Astrocyte of the spinal cord (primary cell): ENCODE results near the gene ZNF45.

Experiments
- DNase-seq: peaks from one replicate; pipeline ENCODE4 v3.0.0; 2011; ENCODE audit warnings: low read depth, low spot score
- H3K4me3 ChIP-seq: 2 replicates; pipeline ENCODE4 v1.5.1; 2011; ENCODE audit warnings: low read depth, mild to moderate bottlenecking, low read length, moderate library complexity
- CTCF ChIP-seq: IDR thresholded peaks from 2 replicates; pipeline ENCODE4 v1.5.1; 2012; ENCODE audit warnings: low read depth, mild to moderate bottlenecking, low read length, inconsistent platforms
- in situ Hi-C: cut with HindIII; loops from 2 replicates; pipeline ENCODE4 v1.10.0; 2017; ENCODE audit warnings: low sequenced_read_pairs

ZNF45 gene

DNA sequence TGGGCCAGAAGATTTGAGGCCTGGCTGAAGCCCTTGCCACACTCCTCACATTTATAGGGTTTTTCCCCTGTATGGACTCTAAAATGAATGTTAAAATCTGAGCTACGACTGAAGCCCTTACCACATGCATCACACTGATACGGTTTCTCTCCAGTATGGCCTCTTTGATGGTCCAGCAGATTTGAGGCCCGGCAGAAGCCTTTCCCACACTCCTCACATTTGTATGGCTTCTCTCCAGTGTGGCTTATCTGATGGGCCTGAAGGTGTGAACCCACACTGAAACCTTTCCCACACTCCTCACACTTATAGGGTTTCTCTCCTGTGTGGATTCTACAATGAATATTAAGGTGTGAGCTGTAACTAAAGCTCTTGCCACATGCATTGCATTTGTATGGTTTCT lies 21.0 kb downstream of the ZNF45 start:
- no peak overlapping the region for H3K4me3 ChIP-seq
- DNase-seq: no peak
- TF ChIP-seq CTCF: no peak
- in situ Hi-C loops: no loop called here

DNA sequence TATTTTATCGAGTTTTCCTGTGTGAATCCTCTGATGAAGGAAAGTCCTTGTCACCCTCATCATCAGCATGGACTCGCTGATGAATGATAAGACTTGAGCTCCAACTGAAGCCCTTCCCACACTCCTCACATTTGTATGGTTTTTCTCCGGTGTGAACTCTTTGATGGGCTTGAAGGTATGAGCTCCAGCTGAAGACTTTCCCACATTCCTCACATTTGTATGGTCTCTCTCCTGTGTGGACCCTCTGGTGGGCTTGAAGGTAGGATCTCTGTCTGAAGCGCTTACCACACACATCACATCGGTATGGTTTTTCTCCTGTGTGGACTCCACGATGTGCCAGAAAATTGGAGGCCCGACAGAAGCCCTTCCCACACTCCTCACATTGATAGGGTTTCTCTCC lies 21.7 kb downstream of the ZNF45 start:
- TF ChIP-seq CTCF: no peak
- in situ Hi-C loops: no loop called here
- DNase-seq: no peak
- H3K4me3 ChIP-seq: no peak overlapping the region

- H3K4me3 ChIP-seq: no peak overlapping the region
- in situ Hi-C loops: no loop called here
- DNase-seq: no peak
- no peak for TF ChIP-seq CTCF
These were observed 24.2 kb downstream of the ZNF45 start for GRCh38 chr19:43910884-43911283.

- DNase-seq: no peak
- no peak overlapping the region for H3K4me3 ChIP-seq
- in situ Hi-C loops: no loop called here
- no peak for TF ChIP-seq CTCF
These were observed 26.4 kb downstream of the ZNF45 start for GRCh38 chr19:43908659-43909058.

- no peak overlapping the region for H3K4me3 ChIP-seq
- in situ Hi-C loops: no loop called here
- TF ChIP-seq CTCF: no peak
- no peak for DNase-seq
These were observed 28.3 kb downstream of the ZNF45 start for GRCh38 chr19:43906774-43907173.

DNA sequence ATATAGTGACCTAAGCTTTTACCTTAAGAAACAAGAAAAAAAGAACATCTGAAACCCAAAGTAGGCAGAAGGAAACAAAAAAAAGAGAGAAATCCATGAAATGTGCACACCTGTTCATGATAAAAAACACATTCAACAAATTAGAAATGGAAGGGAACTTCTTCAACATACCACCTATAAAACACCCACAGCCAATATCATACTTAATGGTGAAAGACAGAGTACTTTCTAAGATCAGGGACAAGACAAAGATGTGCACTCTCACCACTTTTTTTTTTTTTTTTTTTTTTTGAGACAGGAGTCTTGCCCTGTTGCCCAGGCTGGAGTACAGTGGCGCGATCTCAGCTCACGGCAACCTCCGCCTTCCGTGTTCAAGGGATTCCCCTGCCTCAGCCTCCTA lies 29.2 kb downstream of the ZNF45 start:
- no peak overlapping the region for H3K4me3 ChIP-seq
- in situ Hi-C loops: no loop called here
- DNase-seq: no peak
- no peak for TF ChIP-seq CTCF

DNA sequence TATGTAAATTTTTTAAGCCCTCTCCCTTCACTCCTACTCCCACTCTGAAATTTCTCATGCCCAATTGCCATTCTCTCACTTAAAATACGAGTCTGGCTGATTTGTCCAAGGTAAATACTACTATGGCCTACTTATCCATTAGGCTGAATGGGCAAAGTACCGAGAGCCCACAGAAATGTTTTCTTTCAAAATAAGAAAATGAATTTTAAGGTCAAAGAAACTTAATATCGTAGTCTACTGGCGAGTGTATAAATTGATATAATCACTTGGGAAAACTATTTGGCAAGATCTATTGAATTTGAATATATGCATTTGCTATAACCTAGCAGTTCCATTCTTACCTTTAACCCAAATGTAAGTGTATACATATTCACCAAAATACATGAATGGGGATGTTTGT lies 32.7 kb downstream of the ZNF45 start:
- in situ Hi-C loops: no loop called here

More for the DNA sequence above, 32.7 kb downstream of the ZNF45 start:
- TF ChIP-seq CTCF: no peak
- DNase-seq: no peak
- no peak overlapping the region for H3K4me3 ChIP-seq
